Calu3 (cell line): ENCODE results near the gene COL19A1. TPM values are rescaled to one million over a fixed set of nuclear protein-coding genes. Genes with fewer than 3 reads are reported as not detected.

Experiments used
- BruUV-seq: library from RNA; stranded (reverse); fragments of 400-500 nt; replicated peaks from 2 replicates; lab custom pipeline; 2021; lab: Mats Ljungman, UMichigan
- CTCF ChIA-PET: fragments of 300-600 bp; sonication (Branson Sonifier 250); formaldehyde crosslinking; loops from one replicate; lab custom pipeline; 2022; ENCODE audit warnings: antibody characterized with exemption; lab: Charles Lee
- DNase-seq: peaks from one replicate; pipeline ENCODE4 v3.0.0; 2022
- H3K27ac Mint-ChIP-seq: one replicate; pipeline ENCODE4 v1.8.0; 2022; ENCODE audit warnings: mixed read lengths; ENCODE audit not compliant: unreplicated experiment
- H3K27me3 Mint-ChIP-seq: one replicate; pipeline ENCODE4 v1.8.0; 2022; ENCODE audit warnings: mixed read lengths; ENCODE audit not compliant: unreplicated experiment
- H3K36me3 Mint-ChIP-seq: one replicate; pipeline ENCODE4 v1.8.0; 2022; ENCODE audit warnings: mild to moderate bottlenecking, moderate library complexity, mixed read lengths; ENCODE audit not compliant: insufficient read depth, unreplicated experiment
- H3K4me1 Mint-ChIP-seq: one replicate; pipeline ENCODE4 v1.8.0; 2022; ENCODE audit warnings: mild to moderate bottlenecking, low read depth, mixed read lengths; ENCODE audit not compliant: unreplicated experiment
- H3K4me3 Mint-ChIP-seq: one replicate; pipeline ENCODE4 v1.8.0; 2022; ENCODE audit warnings: mild to moderate bottlenecking, low read depth, moderate library complexity, mixed read lengths; ENCODE audit not compliant: unreplicated experiment
- H3K9me3 Mint-ChIP-seq: one replicate; pipeline ENCODE4 v1.8.0; 2022; ENCODE audit warnings: low read depth, mixed read lengths; ENCODE audit not compliant: unreplicated experiment
- intact Hi-C: fragments of 100-400 bp; cut with micrococcal nuclease; formaldehyde crosslinking; loops from one replicate; pipeline ENCODE4 v1.10.0; 2022; ENCODE audit not compliant: unreplicated experiment
- total RNA-seq: library from RNA; stranded (reverse); gene quantifications from 2 replicates; pipeline ENCODE4 v1.2.3, GENCODE V29; 2022
- TF ChIP-seq, protein P1 (sequence below): fragments of 200-600 bp; IDR thresholded peaks from one replicate; pipeline ENCODE4 v1.8.0; 2022; ENCODE audit warnings: antibody characterized with exemption; ENCODE audit not compliant: unreplicated experiment

The COL19A1 gene
- total RNA-seq, 1 experiment from 2014 or later, result not detected

DNA sequence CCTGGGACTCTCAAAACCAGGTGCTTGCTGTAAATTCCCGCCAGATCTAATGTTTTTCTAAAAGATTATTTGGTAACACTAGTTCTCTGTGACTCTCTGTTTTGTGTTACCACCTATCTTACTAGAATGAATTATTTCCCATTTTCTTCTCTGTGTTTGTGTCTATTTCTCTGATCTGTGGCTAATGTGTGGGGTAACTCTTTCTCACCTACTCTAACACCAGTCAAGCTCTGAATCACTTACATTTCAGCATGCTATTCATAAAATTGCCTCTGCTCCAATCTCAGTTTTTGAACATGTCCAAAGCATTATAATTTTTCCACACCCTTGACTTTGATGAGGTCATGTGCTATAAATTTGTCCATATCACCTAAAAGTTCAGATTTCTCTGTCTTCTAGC, 23.2 kb upstream of the COL19A1 start:
- BruUV-seq, result no TSS peak
- Mint-ChIP-seq H3K27me3 (no peaks in the 10 kb centered on the region), H3K4me3 (no peak overlapping the region), H3K9me3 (no peaks in the 10 kb centered on the region), H3K36me3 (no peaks in the 10 kb centered on the region), H3K27ac (no peak overlapping the region), H3K4me1 (no peaks in the 10 kb centered on the region)
- DNase-seq, result no peak
- TF ChIP-seq, protein P1, sequence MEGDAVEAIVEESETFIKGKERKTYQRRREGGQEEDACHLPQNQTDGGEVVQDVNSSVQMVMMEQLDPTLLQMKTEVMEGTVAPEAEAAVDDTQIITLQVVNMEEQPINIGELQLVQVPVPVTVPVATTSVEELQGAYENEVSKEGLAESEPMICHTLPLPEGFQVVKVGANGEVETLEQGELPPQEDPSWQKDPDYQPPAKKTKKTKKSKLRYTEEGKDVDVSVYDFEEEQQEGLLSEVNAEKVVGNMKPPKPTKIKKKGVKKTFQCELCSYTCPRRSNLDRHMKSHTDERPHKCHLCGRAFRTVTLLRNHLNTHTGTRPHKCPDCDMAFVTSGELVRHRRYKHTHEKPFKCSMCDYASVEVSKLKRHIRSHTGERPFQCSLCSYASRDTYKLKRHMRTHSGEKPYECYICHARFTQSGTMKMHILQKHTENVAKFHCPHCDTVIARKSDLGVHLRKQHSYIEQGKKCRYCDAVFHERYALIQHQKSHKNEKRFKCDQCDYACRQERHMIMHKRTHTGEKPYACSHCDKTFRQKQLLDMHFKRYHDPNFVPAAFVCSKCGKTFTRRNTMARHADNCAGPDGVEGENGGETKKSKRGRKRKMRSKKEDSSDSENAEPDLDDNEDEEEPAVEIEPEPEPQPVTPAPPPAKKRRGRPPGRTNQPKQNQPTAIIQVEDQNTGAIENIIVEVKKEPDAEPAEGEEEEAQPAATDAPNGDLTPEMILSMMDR, result no peak
- intact Hi-C loops, result no loop called here
- CTCF ChIA-PET, result interaction anchor here (0.6 kb wide), 1 partner anchor 1215 kb away, joined by 3 read pairs; no protein-coding TSS in a partner anchor

DNA sequence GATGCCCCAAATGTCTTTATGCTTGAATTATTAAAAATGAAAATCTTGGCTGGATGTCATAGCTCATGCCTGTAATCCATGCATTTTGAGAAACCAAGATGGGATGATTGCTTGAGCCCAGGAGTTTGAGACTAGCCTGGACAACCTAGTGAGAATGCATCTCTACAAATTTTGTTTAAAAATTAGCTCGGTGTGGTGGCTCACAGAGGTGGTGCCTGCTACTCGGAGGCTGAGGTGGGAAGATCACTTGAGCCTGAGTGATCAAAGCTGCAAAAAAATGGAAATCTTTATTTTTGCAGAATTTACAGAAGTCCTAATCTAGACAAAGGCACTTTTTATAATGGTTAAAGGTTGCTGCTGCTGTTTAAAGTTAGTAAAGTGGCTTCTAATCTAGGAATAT, 20.0 kb upstream of the COL19A1 start:
- Mint-ChIP-seq H3K9me3 (no peaks in the 10 kb centered on the region), H3K4me1 (no peaks in the 10 kb centered on the region), H3K27ac (no peak overlapping the region), H3K36me3 (no peaks in the 10 kb centered on the region), H3K27me3 (no peaks in the 10 kb centered on the region), H3K4me3 (no peak overlapping the region)
- DNase-seq, result no peak
- intact Hi-C loops, result no loop called here
- TF ChIP-seq, protein P1, result no peak
- CTCF ChIA-PET, result no interaction called here
- no TSS peak for BruUV-seq

DNA sequence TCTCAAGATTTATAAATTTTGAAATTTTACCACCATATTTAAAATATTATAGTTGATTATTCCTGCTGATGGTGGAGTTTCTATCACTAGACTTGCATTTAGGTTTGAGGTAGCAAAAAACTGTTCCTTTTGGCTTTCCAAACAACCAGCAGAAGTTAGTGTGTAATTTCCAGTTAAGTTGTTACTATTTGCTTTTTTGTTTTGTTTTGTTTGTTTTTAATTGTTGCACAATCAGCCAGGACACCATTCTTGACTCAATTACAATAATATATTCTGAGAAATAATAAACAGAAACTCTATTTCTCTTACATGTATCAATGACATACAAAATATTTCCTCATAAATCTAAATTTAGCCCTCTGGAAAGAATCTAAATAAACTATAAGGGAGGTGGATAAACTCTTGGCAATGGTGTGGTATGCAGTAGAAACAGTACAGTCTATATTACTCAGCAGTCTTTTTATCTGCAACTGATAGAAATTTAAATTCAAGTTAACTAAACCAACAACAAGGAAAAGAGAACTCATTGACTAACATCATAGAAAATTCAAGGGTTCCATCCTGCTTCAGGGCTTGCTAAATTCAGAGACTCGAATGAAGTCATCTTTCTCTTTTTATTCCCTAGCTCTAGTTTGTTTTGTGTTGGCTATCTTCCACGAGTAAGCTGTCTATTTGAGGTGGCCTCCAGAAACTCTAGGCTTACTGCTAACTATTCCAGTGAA, 19.4 kb upstream of the COL19A1 start:
- intact Hi-C loops, result no loop called here

DNA sequence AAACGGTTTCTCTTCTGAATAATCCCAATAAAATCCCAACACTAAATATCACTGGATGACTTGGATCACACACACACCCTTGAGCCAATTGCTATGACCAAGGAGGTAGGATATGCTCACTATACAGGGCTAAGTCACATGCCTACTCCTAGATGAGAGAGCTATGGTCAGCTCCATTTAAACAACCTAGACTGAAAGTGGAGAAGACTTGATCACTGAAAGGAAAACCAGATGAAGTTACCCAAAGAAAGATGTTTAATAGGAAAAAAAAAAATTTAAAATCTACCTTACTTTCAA, 18.9 kb upstream of the COL19A1 start:
- Mint-ChIP-seq H3K36me3 (no peaks in the 10 kb centered on the region), H3K9me3 (no peaks in the 10 kb centered on the region), H3K4me3 (no peak overlapping the region), H3K27me3 (no peaks in the 10 kb centered on the region), H3K4me1 (no peaks in the 10 kb centered on the region), H3K27ac (no peak overlapping the region)
- no peak for DNase-seq
- CTCF ChIA-PET, result no interaction called here
- no TSS peak for BruUV-seq
- TF ChIP-seq, protein P1, result no peak
- intact Hi-C loops, result no loop called here

More for the DNA sequence above, 19.4 kb upstream of the COL19A1 start:
- no peaks in the 10 kb centered on the region for H3K36me3 Mint-ChIP-seq
- H3K4me3 Mint-ChIP-seq, result no peak overlapping the region
- no peaks in the 10 kb centered on the region for H3K4me1 Mint-ChIP-seq
- CTCF ChIA-PET, result no interaction called here
- no peaks in the 10 kb centered on the region for H3K9me3 Mint-ChIP-seq
- TF ChIP-seq, protein P1, result no peak
- no peaks in the 10 kb centered on the region for H3K27me3 Mint-ChIP-seq
- no peak overlapping the region for H3K27ac Mint-ChIP-seq
- no peak for DNase-seq
- BruUV-seq, result no TSS peak
